ENCODE data around the gene RFX8. TPM values are rescaled to one million over a fixed set of nuclear protein-coding genes. Genes with fewer than 3 reads are reported as not detected.
"Not testable (repeated sequence)": the region's sequence is repeated elsewhere in the genome, so short reads cannot be mapped to it uniquely, and the experiment has no call there.

RFX8 gene
- total RNA-seq, 2 experiments from 2014 or later = 0.30 to 0.90 TPM

GRCh38 chr2:101466426-101466825 is 8.5 kb downstream of the RFX8 start:
- Mint-ChIP-seq H3K4me3 (no peak overlapping the region), H3K27ac (no peak overlapping the region), H3K4me1 (no peaks in the 10 kb centered on the region), H3K27me3 (no peaks in the 10 kb centered on the region), H3K36me3 (ENCODE audit: low read depth) (no peaks in the 10 kb centered on the region), H3K9me3 (ENCODE audit: low read depth) (no peaks in the 10 kb centered on the region)
- ChIA-PET CTCF (interaction anchor here (0.8 to 1.0 kb wide), 2 partner anchors 12 to 47 kb away, joined by 3 read pairs; no protein-coding TSS in a partner anchor), POLR2A (no interaction called here)
- ATAC-seq (no peak), DNase-seq (no peak)
- intact Hi-C loops (cut with DNase I, micrococcal nuclease) = no loop called here

- intact Hi-C loops (cut with DNase I, micrococcal nuclease) = no loop called here
- H3K27me3 Mint-ChIP-seq = no peaks in the 10 kb centered on the region
- H3K9me3 Mint-ChIP-seq (ENCODE audit: low read depth) = no peaks in the 10 kb centered on the region
- ChIA-PET CTCF (no interaction called here), POLR2A (no interaction called here)
- no peaks in the 10 kb centered on the region for H3K4me1 Mint-ChIP-seq
- no peak overlapping the region for H3K4me3 Mint-ChIP-seq
- no peaks in the 10 kb centered on the region for H3K36me3 Mint-ChIP-seq (ENCODE audit: low read depth)
- DNase-seq (no peak), ATAC-seq (no peak)
- H3K27ac Mint-ChIP-seq = no peak overlapping the region
These were observed 10.1 kb downstream of the RFX8 start for GRCh38 chr2:101464841-101465240.

GRCh38 chr2:101463911-101464641 is 10.8 kb downstream of the RFX8 start:
- H3K36me3 Mint-ChIP-seq (ENCODE audit: low read depth) = no peaks in the 10 kb centered on the region
- intact Hi-C loops (cut with DNase I, micrococcal nuclease) = no loop called here
- DNase-seq (no peak), ATAC-seq (no peak)
- no peak overlapping the region for H3K27ac Mint-ChIP-seq
- CTCF ChIA-PET = interaction anchor here (0.6 kb wide), 2 partner anchors 67 to 103 kb away, joined by 3 read pairs; no protein-coding TSS in a partner anchor
- H3K4me1 Mint-ChIP-seq = no peaks in the 10 kb centered on the region
- no peaks in the 10 kb centered on the region for H3K27me3 Mint-ChIP-seq
- POLR2A ChIA-PET = no interaction called here
- no peak overlapping the region for H3K4me3 Mint-ChIP-seq
- H3K9me3 Mint-ChIP-seq (ENCODE audit: low read depth) = no peaks in the 10 kb centered on the region

GRCh38 chr2:101463421-101463820 is 11.5 kb downstream of the RFX8 start:
- CTCF ChIA-PET = interaction anchor here (0.6 kb wide), 2 partner anchors 67 to 103 kb away, joined by 3 read pairs; no protein-coding TSS in a partner anchor
- no peak for ATAC-seq

GRCh38 chr2:101461381-101461780 is 13.5 kb downstream of the RFX8 start:
- H3K4me3 Mint-ChIP-seq = no peak overlapping the region
- H3K27ac Mint-ChIP-seq = no peak overlapping the region
- no peaks in the 10 kb centered on the region for H3K4me1 Mint-ChIP-seq
- ChIA-PET CTCF (interaction anchor here (0.6 to 1.5 kb wide), 2 partner anchors 11 to 305 kb away, joined by 3 read pairs; no protein-coding TSS in a partner anchor), POLR2A (no interaction called here)
- H3K9me3 Mint-ChIP-seq (ENCODE audit: low read depth) = no peaks in the 10 kb centered on the region
- ATAC-seq (no peak), DNase-seq (no peak)
- no peaks in the 10 kb centered on the region for H3K36me3 Mint-ChIP-seq (ENCODE audit: low read depth)
- intact Hi-C loops (cut with DNase I, micrococcal nuclease) = no loop called here
- H3K27me3 Mint-ChIP-seq = no peaks in the 10 kb centered on the region

More at GRCh38 chr2:101463421-101463820, 11.5 kb downstream of the RFX8 start:
- H3K4me3 Mint-ChIP-seq = no peak overlapping the region
- no peaks in the 10 kb centered on the region for H3K9me3 Mint-ChIP-seq (ENCODE audit: low read depth)
- no peak overlapping the region for H3K27ac Mint-ChIP-seq
- intact Hi-C loops (cut with DNase I, micrococcal nuclease) = no loop called here
- H3K36me3 Mint-ChIP-seq (ENCODE audit: low read depth) = no peaks in the 10 kb centered on the region
- no peaks in the 10 kb centered on the region for H3K4me1 Mint-ChIP-seq
- H3K27me3 Mint-ChIP-seq = no peaks in the 10 kb centered on the region
- POLR2A ChIA-PET = no interaction called here
- no peak for DNase-seq

GRCh38 chr2:101454408-101454807 is 20.5 kb downstream of the RFX8 start:
- H3K36me3 Mint-ChIP-seq (ENCODE audit: low read depth); H3K4me1 Mint-ChIP-seq; CTCF ChIA-PET; POLR2A ChIA-PET; H3K27ac Mint-ChIP-seq; H3K4me3 Mint-ChIP-seq; intact Hi-C loops (cut with DNase I, micrococcal nuclease); DNase-seq; H3K27me3 Mint-ChIP-seq; H3K9me3 Mint-ChIP-seq (ENCODE audit: low read depth); ATAC-seq: not testable (repeated sequence)

GRCh38 chr2:101450965-101451364 is 23.9 kb downstream of the RFX8 start:
- ChIA-PET CTCF (interaction anchor here (0.6 to 1.1 kb wide), 2 partner anchors 11 to 123 kb away, joined by 3 read pairs; no protein-coding TSS in a partner anchor), POLR2A (no interaction called here)
- Mint-ChIP-seq H3K36me3 (ENCODE audit: low read depth) (no peaks in the 10 kb centered on the region), H3K9me3 (ENCODE audit: low read depth) (peaks cover 1% of the 10 kb centered on the region), H3K4me3 (no peak overlapping the region), H3K27me3 (peaks cover 2% of the 10 kb centered on the region), H3K4me1 (peaks cover 13% of the 10 kb centered on the region), H3K27ac (no peak overlapping the region)
- ATAC-seq (no peak), DNase-seq (no peak)
- intact Hi-C loops (cut with DNase I, micrococcal nuclease) = no loop called here

GRCh38 chr2:101446869-101447268 is 28.0 kb downstream of the RFX8 start:
- H3K27me3 Mint-ChIP-seq = peaks cover 2% of the 10 kb centered on the region
- no peak overlapping the region for H3K4me3 Mint-ChIP-seq
- peaks cover 21% of the 10 kb centered on the region for H3K4me1 Mint-ChIP-seq
- peak; percentile 84 for ATAC-seq
- DNase-seq = peak; percentile 20
- peaks cover 4% of the 10 kb centered on the region for H3K9me3 Mint-ChIP-seq (ENCODE audit: low read depth)
- intact Hi-C loops (cut with DNase I, micrococcal nuclease) = no loop called here
- POLR2A ChIA-PET = no interaction called here
- CTCF ChIA-PET = no interaction called here
- H3K36me3 Mint-ChIP-seq (ENCODE audit: low read depth) = peaks cover 4% of the 10 kb centered on the region
- H3K27ac Mint-ChIP-seq = no peak overlapping the region

- intact Hi-C loops (cut with DNase I, micrococcal nuclease) = no loop called here
- ATAC-seq = no peak
These were observed 32.2 kb downstream of the RFX8 start for GRCh38 chr2:101442667-101443061.

GRCh38 chr2:101442042-101442666 is 32.8 kb downstream of the RFX8 start:
- POLR2A ChIA-PET = no interaction called here
- ATAC-seq (no peak), DNase-seq (no peak)
- H3K9me3 Mint-ChIP-seq (ENCODE audit: low read depth) = peaks cover 4% of the 10 kb centered on the region
- CTCF ChIA-PET = interaction anchor here (0.7 kb wide), 1 partner anchor 990 kb away, joined by 3 read pairs; no protein-coding TSS in a partner anchor
- H3K36me3 Mint-ChIP-seq (ENCODE audit: low read depth) = peaks cover 4% of the 10 kb centered on the region
- no peaks in the 10 kb centered on the region for H3K27me3 Mint-ChIP-seq
- peaks cover 28% of the 10 kb centered on the region for H3K4me1 Mint-ChIP-seq
- intact Hi-C loops (cut with DNase I, micrococcal nuclease) = no loop called here
- no peak overlapping the region for H3K4me3 Mint-ChIP-seq
- H3K27ac Mint-ChIP-seq = peak overlapping the region; percentile 10

More at GRCh38 chr2:101442667-101443061, 32.2 kb downstream of the RFX8 start:
- H3K27me3 Mint-ChIP-seq = no peaks in the 10 kb centered on the region
- peaks cover 4% of the 10 kb centered on the region for H3K36me3 Mint-ChIP-seq (ENCODE audit: low read depth)
- H3K4me1 Mint-ChIP-seq = peaks cover 29% of the 10 kb centered on the region
- peaks cover 4% of the 10 kb centered on the region for H3K9me3 Mint-ChIP-seq (ENCODE audit: low read depth)
- no peak for DNase-seq
- ChIA-PET CTCF (interaction anchor here (0.7 to 1.3 kb wide), 2 partner anchors 9 to 989 kb away, joined by 3 read pairs; no protein-coding TSS in a partner anchor), POLR2A (interaction anchor here (0.6 kb wide), 1 partner anchor 133 kb away, joined by 3 read pairs; no protein-coding TSS in a partner anchor)
- no peak overlapping the region for H3K27ac Mint-ChIP-seq
- H3K4me3 Mint-ChIP-seq = no peak overlapping the region

GRCh38 chr2:101440127-101440738 is 34.7 kb downstream of the RFX8 start:
- no peak overlapping the region for H3K27ac Mint-ChIP-seq
- DNase-seq (no peak), ATAC-seq (no peak)
- H3K4me1 Mint-ChIP-seq = peaks cover 19% of the 10 kb centered on the region
- POLR2A ChIA-PET = no interaction called here
- no peak overlapping the region for H3K4me3 Mint-ChIP-seq
- H3K36me3 Mint-ChIP-seq (ENCODE audit: low read depth) = peaks cover 4% of the 10 kb centered on the region
- CTCF ChIA-PET = no interaction called here
- H3K27me3 Mint-ChIP-seq = no peaks in the 10 kb centered on the region
- H3K9me3 Mint-ChIP-seq (ENCODE audit: low read depth) = peaks cover 4% of the 10 kb centered on the region
- intact Hi-C loops (cut with DNase I, micrococcal nuclease) = no loop called here
